ENCODE results near the gene HS3ST5. TPM values are rescaled to one million over a fixed set of nuclear protein-coding genes. Genes with fewer than 3 reads are reported as not detected.
"Not testable (repeated sequence)": the region's sequence is repeated elsewhere in the genome, so short reads cannot be mapped to it uniquely, and the experiment has no call there.

Gene HS3ST5
- total RNA-seq, 2 donors from 2014 or later = not detected

DNA sequence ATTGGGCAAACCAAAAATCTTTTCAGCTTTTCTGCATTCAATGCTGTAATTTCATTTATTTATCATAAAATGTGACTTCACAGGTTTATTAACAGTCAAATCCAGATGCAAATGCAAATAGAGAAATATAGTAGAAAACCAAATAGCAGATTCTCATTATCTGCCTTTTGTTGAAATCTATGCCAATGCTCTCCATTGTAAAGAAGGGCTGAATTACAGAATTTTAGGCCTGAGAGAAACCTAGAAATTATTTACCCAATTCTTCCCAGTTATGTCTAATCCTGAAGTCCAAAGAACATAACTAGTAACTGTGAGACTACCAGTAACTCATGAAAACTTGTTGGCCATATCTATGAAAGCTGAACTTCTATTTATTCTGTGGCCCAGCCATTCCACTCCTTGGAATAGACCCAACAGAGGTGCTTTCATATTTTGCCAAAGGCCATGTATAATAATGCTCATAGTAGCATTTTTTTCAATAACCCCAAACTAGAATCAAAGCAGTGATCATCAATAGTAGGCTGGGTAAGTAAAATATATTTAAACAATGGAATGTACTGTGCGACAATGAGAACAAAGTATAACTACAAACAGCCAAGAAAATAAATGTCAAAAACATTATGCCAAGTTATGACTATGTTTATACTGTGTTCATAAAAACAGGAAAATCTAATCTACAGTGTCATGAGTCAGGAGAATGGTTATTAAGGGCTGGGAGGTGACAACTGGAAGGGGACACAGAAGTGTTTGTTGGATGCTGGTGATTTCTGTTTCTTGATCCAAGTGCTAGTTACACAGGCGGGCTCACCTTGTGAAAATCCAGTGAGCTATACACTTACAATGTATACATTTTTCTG is 183.8 kb downstream of the HS3ST5 start:
- Mint-ChIP-seq H3K36me3 (no peaks in the 10 kb centered on the region), H3K27ac (no peak overlapping the region), H3K4me1 (ENCODE audit: low read depth in 2 of 2) (no peaks in the 10 kb centered on the region), H3K27me3 (no peaks in the 10 kb centered on the region), H3K4me3 (no peak overlapping the region), H3K9me3 (peaks cover 6% of the 10 kb centered on the region)
- ATAC-seq (no peak), DNase-seq (ENCODE audit: low spot score) (no peak)

DNA sequence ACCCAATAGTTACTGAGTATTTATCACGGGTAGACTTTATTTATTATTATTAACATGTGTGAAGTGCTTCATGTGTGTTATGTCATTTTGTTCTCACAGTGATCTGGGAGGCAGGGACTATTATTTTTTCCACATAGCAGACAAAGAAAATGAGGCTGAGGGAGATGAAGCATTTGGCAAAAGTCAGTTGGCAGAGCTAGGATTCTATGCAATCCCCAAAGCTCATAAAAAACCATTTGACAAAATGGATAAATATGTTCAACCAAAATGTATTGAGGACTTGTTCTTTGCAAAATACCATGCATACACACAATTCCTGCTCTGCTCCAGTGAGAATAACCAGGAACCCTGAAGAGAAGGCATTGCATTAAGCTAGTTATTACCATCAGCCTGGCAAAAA is 184.4 kb downstream of the HS3ST5 start:
- Mint-ChIP-seq H3K27me3 (no peaks in the 10 kb centered on the region), H3K27ac (no peak overlapping the region), H3K4me1 (ENCODE audit: low read depth in 2 of 2) (no peaks in the 10 kb centered on the region), H3K4me3 (no peak overlapping the region), H3K9me3 (peaks cover 6% of the 10 kb centered on the region), H3K36me3 (no peaks in the 10 kb centered on the region)
- DNase-seq (ENCODE audit: low spot score) = no peak
- no peak for ATAC-seq

GRCh38 chr6:114157848-114158247 is 185.0 kb downstream of the HS3ST5 start:
- H3K36me3 Mint-ChIP-seq = no peaks in the 10 kb centered on the region
- DNase-seq (ENCODE audit: low spot score) (no peak), ATAC-seq (no peak)
- H3K27me3 Mint-ChIP-seq = no peaks in the 10 kb centered on the region
- peaks cover 6% of the 10 kb centered on the region for H3K9me3 Mint-ChIP-seq
- H3K27ac Mint-ChIP-seq = no peak overlapping the region
- H3K4me3 Mint-ChIP-seq = no peak overlapping the region
- H3K4me1 Mint-ChIP-seq (ENCODE audit: low read depth in 2 of 2) = no peaks in the 10 kb centered on the region

- no peak overlapping the region for H3K27ac Mint-ChIP-seq
- no peaks in the 10 kb centered on the region for H3K36me3 Mint-ChIP-seq
- no peaks in the 10 kb centered on the region for H3K27me3 Mint-ChIP-seq
- no peak for ATAC-seq
- no peaks in the 10 kb centered on the region for H3K4me1 Mint-ChIP-seq (ENCODE audit: low read depth in 2 of 2)
- DNase-seq (ENCODE audit: low spot score) = no peak
- peaks cover 6% of the 10 kb centered on the region for H3K9me3 Mint-ChIP-seq
- H3K4me3 Mint-ChIP-seq = no peak overlapping the region
These were observed 187.1 kb downstream of the HS3ST5 start for GRCh38 chr6:114155763-114156162.

- ATAC-seq (no peak), DNase-seq (ENCODE audit: low spot score) (no peak)
- no peaks in the 10 kb centered on the region for H3K4me1 Mint-ChIP-seq (ENCODE audit: low read depth in 2 of 2)
- H3K4me3 Mint-ChIP-seq = no peak overlapping the region
- H3K27ac Mint-ChIP-seq = no peak overlapping the region
- peaks cover 6% of the 10 kb centered on the region for H3K9me3 Mint-ChIP-seq
- no peaks in the 10 kb centered on the region for H3K27me3 Mint-ChIP-seq
- no peaks in the 10 kb centered on the region for H3K36me3 Mint-ChIP-seq
These were observed 188.0 kb downstream of the HS3ST5 start for GRCh38 chr6:114154812-114155211.

GRCh38 chr6:114153448-114153847 is 189.4 kb downstream of the HS3ST5 start:
- DNase-seq (ENCODE audit: low spot score) (no peak), ATAC-seq (no peak)
- Mint-ChIP-seq H3K27ac (no peak overlapping the region), H3K27me3 (no peaks in the 10 kb centered on the region), H3K36me3 (no peaks in the 10 kb centered on the region), H3K4me1 (ENCODE audit: low read depth in 2 of 2) (no peaks in the 10 kb centered on the region), H3K9me3 (peaks cover 8% of the 10 kb centered on the region), H3K4me3 (no peak overlapping the region)

DNA sequence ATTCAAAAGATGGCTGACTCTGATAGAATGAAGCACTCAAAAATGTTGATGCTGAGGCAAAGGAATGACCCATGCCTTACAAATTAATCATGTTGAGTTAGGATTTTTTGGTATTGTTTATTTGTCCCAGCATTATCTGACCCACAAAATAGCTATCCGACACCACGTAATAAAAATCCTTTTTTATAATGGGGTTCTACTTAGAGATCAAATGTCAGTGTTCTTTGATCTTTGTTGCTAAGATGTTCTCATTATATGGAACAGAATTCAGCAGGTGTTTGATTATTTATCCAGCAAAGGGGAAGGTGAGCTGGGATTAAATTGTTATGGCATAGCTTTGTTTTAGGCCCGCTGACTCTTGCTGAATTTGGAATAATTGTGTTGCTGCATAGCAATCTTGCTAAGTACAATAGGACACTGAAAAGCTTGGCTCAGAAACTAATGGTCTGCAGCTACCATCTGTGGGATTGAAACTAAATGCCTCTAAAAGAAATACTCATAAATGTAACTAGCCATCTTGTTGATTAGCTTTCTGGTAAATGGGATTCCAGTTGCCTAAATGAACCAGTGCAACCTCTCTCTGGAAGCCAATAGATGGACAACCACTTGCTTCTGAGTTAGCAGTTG is 191.6 kb downstream of the HS3ST5 start:
- H3K27ac Mint-ChIP-seq = no peak overlapping the region
- DNase-seq (ENCODE audit: low spot score) (no peak), ATAC-seq (no peak)
- H3K4me1 Mint-ChIP-seq (ENCODE audit: low read depth in 2 of 2) = no peaks in the 10 kb centered on the region
- no peak overlapping the region for H3K4me3 Mint-ChIP-seq
- H3K27me3 Mint-ChIP-seq = no peaks in the 10 kb centered on the region
- no peaks in the 10 kb centered on the region for H3K36me3 Mint-ChIP-seq
- peaks cover 9% of the 10 kb centered on the region for H3K9me3 Mint-ChIP-seq

GRCh38 chr6:114149182-114149581 is 193.6 kb downstream of the HS3ST5 start:
- H3K4me3 Mint-ChIP-seq; DNase-seq (ENCODE audit: low spot score); H3K27ac Mint-ChIP-seq; ATAC-seq; H3K36me3 Mint-ChIP-seq; H3K4me1 Mint-ChIP-seq (ENCODE audit: low read depth in 2 of 2); H3K27me3 Mint-ChIP-seq: not testable (repeated sequence)
- peaks cover 14% of the 10 kb centered on the region for H3K9me3 Mint-ChIP-seq

- peaks cover 20% of the 10 kb centered on the region for H3K9me3 Mint-ChIP-seq
- no peak overlapping the region for H3K4me3 Mint-ChIP-seq
- H3K27me3 Mint-ChIP-seq = no peaks in the 10 kb centered on the region
- no peaks in the 10 kb centered on the region for H3K4me1 Mint-ChIP-seq (ENCODE audit: low read depth in 2 of 2)
- no peak overlapping the region for H3K27ac Mint-ChIP-seq
- no peak for DNase-seq (ENCODE audit: low spot score)
- H3K36me3 Mint-ChIP-seq = no peaks in the 10 kb centered on the region
- ATAC-seq = no peak
These were observed 197.7 kb downstream of the HS3ST5 start for GRCh38 chr6:114144887-114145851.

GRCh38 chr6:114142258-114142657 is 200.6 kb downstream of the HS3ST5 start:
- Mint-ChIP-seq H3K36me3 (no peaks in the 10 kb centered on the region), H3K27ac (no peak overlapping the region), H3K9me3 (peaks cover 19% of the 10 kb centered on the region), H3K4me3 (no peak overlapping the region), H3K27me3 (no peaks in the 10 kb centered on the region), H3K4me1 (ENCODE audit: low read depth in 2 of 2) (no peaks in the 10 kb centered on the region)
- ATAC-seq (no peak), DNase-seq (ENCODE audit: low spot score) (no peak)

- Mint-ChIP-seq H3K27ac (no peak overlapping the region), H3K27me3 (peaks cover 0 to 2% of the 10 kb centered on the region in 2 donors), H3K4me1 (ENCODE audit: low read depth in 2 of 2) (no peaks in the 10 kb centered on the region), H3K4me3 (no peak overlapping the region), H3K9me3 (peaks cover 11% of the 10 kb centered on the region), H3K36me3 (no peaks in the 10 kb centered on the region)
- DNase-seq (ENCODE audit: low spot score) = no peak
- ATAC-seq = no peak
These were observed 202.4 kb downstream of the HS3ST5 start for GRCh38 chr6:114140416-114140815.

DNA sequence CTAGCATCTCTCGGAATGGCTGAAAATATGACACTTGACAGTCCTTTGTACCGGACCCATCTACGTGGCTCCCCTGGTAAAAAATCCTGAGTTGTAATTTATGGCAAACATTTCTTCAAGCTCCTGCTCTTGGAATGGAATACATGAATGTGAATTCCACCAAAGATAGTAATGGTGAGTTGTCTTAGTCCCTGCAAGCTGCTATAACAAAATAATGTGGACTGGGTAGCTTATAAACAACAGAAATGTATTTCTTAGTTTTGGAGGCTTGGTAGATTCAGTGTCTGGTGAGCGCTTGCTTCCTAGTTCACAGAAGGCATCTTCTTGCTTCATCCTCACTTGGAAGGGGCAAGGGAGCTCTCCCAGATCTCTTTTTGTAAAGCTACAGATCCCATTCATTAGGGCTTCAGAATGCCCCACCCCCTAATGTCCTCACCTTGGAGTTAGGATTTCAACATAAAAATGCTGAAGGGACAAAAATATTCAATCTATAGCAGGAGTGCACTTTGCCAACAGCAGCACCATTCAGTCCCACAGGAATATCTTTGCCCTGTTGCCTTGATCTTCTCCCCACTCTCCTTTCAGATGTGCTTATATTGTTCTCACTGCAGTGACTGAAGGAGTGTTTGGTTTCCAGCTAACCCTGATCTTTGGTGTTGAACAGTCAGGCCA is 204.1 kb downstream of the HS3ST5 start:
- Mint-ChIP-seq H3K36me3 (no peaks in the 10 kb centered on the region), H3K4me3 (no peak overlapping the region), H3K27me3 (peaks cover 2 to 4% of the 10 kb centered on the region in 2 donors), H3K9me3 (peaks cover 8% of the 10 kb centered on the region), H3K4me1 (ENCODE audit: low read depth in 2 of 2) (no peaks in the 10 kb centered on the region), H3K27ac (no peak overlapping the region)
- DNase-seq (ENCODE audit: low spot score) (no peak), ATAC-seq (no peak)

DNA sequence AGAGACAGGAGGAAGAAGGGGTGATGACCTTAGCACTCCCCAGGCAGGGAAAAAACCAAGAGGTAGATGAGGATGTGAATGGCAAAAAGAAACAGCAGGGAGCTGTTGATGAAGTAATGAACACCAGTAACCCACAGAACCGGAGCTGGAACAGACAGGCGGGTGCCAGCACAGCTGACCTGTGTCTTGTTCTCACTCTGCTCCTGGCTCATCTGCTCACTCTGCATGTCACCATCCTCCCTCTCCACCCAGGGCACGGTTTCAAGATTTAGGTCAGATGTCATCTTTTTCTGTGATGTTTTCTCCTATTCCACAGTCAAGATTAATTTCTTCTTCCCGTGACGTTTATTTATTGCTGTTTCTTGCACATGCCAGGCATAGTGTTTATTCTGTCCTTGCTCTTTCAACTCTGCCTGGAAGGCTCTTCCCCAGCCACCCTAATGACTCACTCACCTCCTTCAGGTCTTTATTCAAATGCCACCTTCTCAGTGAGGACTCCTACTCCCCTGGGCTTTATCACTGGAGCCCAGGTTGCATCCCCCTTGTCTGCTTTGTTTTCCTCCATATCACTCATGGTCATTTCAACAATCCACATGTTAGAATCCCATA is 207.4 kb downstream of the HS3ST5 start:
- Mint-ChIP-seq H3K36me3 (no peaks in the 10 kb centered on the region), H3K27me3 (peaks cover 2 to 11% of the 10 kb centered on the region in 2 donors), H3K27ac (no peak overlapping the region), H3K9me3 (peaks cover 3% of the 10 kb centered on the region), H3K4me3 (no peak overlapping the region), H3K4me1 (ENCODE audit: low read depth in 2 of 2) (no peaks in the 10 kb centered on the region)
- DNase-seq (ENCODE audit: low spot score) (no peak), ATAC-seq (no peak)

Data from natural killer cell treated with Interleukin-12 subunit alpha and Interleukin-12 subunit beta and Interleukin-15 and Interleukin-18, amount 100 ng/mL, for 72 hours (primary cell).